Gastroesophageal sphincter (tissue), 3 donors: Measurements from ENCODE around the gene ARHGEF26.

ENCODE experiments used
- CTCF ChIP-seq, 4 experiments: fragments of 200-600 bp in 2 of 4; fragments of 450-650 bp in 2 of 4; sonication (generic) in 1 of 4; IDR thresholded peaks; one replicate each; pipeline ENCODE4 v1.5.1; 2017 to 2019; ENCODE audit warnings: antibody characterized with exemption in 4 of 4, mild to moderate bottlenecking in 2 of 4, moderate library complexity in 2 of 4
- POLR2A ChIP-seq, 2 donors: fragments of 450-650 bp; IDR thresholded peaks; one replicate each; pipeline ENCODE4 v1.6.1; 2017; ENCODE audit warnings: antibody characterized with exemption in 2 of 2, mild to moderate bottlenecking in 2 of 2, moderate library complexity in 1 of 2
- POLR2AphosphoS5 ChIP-seq: sonication (generic); formaldehyde crosslinking; IDR thresholded peaks from one replicate; pipeline ENCODE4 v1.6.1; 2017; ENCODE audit warnings: antibody characterized with exemption

DNA sequence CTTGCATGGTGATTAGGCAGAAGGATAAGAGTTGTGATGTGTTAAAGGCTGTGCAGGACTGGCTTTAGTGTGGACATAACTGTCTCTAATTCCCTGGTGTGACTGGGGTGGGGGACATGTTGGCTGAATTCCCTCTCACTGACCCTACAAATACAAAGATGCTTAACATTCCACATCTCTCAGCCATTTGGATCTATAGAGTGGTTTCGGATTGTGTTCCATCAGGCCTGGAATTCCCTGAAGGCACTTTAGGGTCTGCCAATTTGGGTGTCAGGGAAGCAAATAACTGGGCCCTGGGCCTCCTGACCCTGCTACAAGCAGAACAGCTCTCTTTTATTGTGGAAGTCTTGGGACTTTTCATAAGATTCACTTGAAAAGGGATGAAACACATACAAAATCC is 56.2 kb downstream of the ARHGEF26 start:
- TF ChIP-seq POLR2A (IDR thresholded peaks at IDR 0.05) (no peak), CTCF (IDR thresholded peaks at IDR 0.05) (no peak), POLR2AphosphoS5 (no peak)
